T follicular helper cell (primary cell): ENCODE results near the gene COMT.
A peak's percentile ranks its signal among the peaks of the same experiment; 100 is the strongest.

ENCODE experiments used
- DNase-seq: peaks from one replicate; pipeline ENCODE4 v3.0.0-alpha.2; 2020; ENCODE audit warnings: low read depth

COMT gene

DNA sequence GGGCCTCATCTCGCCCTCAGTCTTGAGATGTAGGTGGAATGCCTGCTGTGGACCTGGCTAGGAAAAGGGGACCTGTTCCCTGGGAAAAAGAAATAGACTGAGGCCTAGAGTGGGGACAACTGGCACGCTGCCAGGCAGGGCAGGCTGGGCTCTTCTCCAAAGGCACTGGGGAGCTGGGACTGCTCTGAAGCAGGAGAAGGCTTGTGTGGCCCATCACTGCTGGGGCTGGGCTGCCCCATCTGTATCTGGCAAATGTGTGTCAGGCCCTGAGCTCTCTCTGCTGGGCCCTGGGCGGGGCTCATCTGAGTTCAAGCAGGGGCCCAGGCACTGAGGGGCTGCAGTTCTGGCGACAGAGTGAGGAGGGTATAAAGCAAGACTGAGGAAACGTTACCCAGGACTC, 42.2 kb downstream of the COMT start:
- DNase-seq = no peak

- no peak for DNase-seq
Observed at GRCh38 chr22:19984201-19984753, 42.7 kb downstream of the COMT start.

- DNase-seq = no peak
Observed at GRCh38 chr22:19984851-19985811, 43.6 kb downstream of the COMT start.

DNA sequence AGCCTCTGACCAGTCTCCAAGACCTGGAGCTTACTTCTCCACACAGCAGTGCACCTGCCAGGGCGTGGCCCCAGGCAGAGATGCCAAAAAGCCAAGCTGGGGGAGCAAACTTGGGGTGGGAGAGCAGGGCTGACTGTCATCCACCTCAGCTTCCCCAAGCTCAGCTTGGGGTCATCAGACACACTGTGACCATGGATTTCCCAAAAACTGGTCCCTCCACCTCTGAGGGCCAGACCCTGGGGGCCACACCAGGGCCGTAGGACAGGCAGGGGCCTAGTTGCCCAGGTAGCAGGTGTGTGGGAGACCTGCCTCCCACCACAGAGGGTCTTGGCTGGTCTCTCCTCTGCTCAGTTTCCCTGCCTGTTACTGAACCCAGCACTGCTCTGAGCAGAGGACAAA, 44.4 kb downstream of the COMT start:
- no peak for DNase-seq

DNA sequence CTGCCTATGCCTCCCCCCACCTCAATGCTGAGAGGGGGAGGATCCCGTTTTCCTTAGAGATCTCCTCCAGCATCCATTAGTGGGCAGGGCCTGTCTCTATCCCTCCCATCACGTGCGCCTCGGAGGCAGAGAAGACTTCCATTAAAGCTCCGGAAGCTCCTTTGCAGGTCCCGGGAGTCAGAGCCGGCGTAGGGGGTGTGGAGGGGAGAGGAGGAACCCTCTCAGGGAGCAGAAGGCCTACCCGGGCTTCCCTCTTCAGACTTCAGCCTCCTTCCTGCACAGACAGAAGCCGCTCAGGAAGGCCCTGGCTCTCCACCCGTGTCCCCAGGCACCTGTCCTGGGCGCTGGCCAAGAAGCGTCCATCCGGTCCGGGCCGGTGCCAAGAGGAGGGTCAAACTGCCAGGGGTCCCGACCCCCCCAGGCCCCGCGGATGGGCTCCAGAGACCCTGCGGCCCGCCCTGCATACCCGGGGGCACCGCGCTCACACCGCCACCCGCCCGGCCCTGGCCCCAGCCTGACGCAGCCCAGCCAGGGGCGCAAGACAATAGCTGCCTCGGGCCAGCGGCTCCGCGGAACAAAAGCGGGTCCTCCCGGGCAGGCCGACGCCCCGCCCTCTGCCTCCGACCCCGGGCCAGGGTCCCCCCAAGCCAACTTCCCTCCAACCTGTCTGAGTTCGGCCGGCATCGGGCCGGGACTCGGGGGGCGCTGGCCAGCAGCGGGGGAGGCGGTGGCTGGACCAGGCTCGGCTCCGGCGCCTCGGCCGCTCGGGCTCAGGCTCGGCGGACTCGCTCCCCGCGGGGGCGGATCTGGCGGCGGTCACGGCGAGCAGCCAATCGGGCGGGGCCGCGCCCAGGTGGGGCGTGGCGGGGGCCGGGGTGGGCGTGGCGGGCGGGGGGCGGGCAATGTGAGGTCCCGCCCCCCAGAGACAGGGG, 45.1 kb downstream of the COMT start:
- DNase-seq = peak; percentile 34

DNA sequence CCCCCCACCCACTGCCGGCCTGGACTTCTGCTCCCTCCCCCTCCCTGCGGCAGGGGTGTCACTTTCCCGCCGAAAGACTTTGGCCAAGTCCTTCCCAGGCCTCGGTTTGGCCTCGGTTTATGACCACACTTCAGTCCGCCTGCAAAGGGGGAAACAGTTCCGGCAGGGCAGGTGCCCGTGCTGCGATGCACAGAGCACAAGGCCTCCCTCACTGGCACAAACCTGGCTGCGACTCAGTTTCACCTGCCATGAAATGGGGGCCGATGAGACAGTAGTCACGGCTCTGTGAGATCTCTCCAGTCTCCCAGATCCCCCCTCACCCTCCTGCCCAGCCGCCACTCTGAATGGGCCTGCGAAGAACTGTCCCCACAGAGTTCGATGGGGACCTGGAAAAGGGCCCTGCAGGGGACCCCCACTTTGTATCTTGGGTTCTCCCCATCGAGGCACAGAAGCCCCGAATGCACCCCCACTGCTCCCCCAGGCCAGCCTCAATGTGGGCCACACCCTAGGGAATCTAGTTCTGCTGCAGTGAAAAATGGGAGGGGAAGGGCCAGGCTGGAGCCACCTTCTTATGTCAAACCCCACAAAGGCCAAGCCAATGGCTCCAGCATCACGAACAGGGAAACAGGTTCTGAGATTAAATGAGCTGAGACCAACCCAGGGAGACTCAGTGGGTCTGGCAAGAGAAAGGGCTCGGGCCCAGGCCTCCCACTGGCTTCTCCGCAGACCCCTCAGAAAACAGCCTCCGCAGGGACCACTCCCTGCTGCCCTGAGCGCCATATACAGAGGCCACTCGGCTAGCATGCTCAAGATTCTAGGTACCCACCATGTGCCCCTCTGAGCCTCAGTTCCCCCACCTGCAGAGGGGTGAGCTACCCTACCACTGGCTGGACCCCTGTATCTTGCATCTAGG, 46.1 kb downstream of the COMT start:
- DNase-seq = no peak

GRCh38 chr22:19988331-19988808, 46.8 kb downstream of the COMT start:
- DNase-seq = no peak

GRCh38 chr22:19988965-19989724, 47.6 kb downstream of the COMT start:
- DNase-seq = no peak

- no peak for DNase-seq
Observed at GRCh38 chr22:19989725-19990067, 48.1 kb downstream of the COMT start.

- no peak for DNase-seq
Observed at GRCh38 chr22:19990188-19990587, 48.6 kb downstream of the COMT start.

DNA sequence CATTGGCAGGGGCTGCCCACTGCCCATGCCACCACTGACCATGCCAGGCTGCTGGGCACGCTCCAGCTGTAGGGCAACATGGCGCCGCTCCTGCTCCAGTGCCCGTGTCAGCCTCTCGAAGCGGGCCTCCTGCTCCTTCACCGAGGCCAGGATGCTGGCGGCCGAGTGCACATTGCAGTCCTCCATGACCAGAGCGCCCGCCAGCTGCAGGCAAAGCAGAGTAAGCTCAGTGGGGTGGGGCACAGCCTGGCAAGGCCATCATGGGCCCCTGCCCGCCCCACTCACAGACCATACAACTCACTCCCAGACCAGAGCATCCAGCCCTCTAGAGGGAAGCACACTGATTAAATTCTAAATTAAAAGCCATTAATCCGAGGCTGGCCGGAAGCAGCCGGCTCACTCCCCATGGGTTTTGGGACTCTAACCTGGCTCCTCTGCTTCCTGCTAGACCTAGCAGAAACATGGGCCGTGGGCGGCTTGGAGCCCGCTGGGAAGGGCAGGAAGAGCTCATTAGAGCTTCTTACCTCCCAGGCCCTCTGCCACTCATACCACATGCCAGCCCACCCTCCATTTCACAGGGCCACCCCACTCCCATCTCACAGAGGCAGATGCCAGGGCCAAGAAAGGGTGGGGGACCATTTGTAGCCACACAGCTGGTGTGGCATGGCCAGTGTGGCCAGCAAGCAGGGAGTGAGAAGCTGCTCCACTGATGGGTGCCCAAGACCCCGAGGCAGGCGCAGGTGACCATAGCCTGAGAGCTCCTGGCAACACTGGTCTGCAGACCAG, 49.2 kb downstream of the COMT start:
- DNase-seq = no peak

GRCh38 chr22:19991395-19991644, 49.7 kb downstream of the COMT start:
- no peak for DNase-seq

- no peak for DNase-seq
Observed at GRCh38 chr22:19991645-19992451, 50.3 kb downstream of the COMT start.

- no peak for DNase-seq
Observed at GRCh38 chr22:19992481-19992911, 50.9 kb downstream of the COMT start.

DNA sequence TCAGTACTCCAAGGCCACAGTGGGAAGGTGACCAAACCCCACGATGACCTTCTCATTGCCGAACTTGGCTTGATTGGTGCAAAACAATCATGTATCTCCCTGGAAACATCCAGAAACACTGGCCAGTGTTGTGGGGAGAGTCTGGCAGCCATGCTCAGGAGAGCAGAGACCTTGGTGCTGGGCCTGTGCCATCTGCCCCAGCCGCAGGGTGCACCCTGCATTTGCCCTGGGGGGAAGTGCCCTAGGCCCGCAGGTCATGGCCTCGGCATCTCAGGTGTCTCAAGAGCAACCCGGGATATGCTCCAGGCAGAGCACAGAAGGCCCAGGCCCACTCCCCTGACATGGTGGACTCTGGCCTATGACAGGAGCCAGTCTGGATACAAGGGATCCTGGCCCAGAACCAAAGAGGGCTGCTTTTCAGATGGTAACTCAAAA, 51.4 kb downstream of the COMT start:
- no peak for DNase-seq

- no peak for DNase-seq
Observed at GRCh38 chr22:19993926-19994325, 52.4 kb downstream of the COMT start.

- DNase-seq = no peak
Observed at GRCh38 chr22:19994851-19995610, 53.5 kb downstream of the COMT start.

DNA sequence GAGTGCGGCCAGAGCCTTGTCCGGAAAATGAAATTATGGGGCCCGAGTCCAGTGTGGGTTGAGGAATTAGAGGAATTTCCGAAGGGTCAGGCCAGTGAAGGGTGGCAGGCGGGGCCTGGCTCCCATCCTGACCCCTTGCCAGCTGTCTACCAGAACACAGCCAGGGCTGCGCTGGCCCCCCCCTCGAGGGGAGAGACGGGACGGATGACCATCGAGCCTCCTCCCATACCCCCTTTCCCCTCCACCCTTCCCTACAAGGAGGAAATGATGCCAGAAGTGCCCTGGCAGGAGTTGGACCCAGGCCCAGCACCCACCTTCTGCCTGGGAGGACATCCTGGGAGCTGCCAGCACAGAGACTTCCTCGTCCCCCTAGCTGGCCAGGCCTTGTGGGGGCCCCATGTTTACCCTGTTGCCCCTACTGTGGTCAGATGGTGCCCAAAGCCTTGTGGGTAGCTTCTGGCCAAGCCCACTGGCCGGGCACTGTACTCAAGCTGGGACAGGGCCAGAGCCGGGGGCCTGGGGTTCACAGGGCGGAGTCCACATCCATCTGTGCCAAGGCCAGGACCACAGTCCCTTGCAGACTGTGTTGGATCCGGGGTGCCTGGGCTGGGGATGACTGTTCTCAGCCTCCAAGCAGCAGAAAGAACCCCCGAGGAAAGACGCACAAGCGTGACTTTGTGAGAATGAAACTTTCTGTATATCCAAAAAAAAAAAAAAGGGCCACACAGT, 54.2 kb downstream of the COMT start:
- DNase-seq = no peak
